Stimulated activated CD4-positive, alpha-beta T cell treated with anti-CD3 and anti-CD28 coated beads, Interleukin-2, amount 100 ng/mL, for 48 hours (primary cell): Measurements from ENCODE around the gene GNA12.

Source experiments
- DNase-seq, 2 donors: peaks; one replicate each; pipeline ENCODE4 v3.0.0-alpha.2; 2020

Gene GNA12

GRCh38 chr7:2834748-2835441, 9.2 kb downstream of the GNA12 start:
- DNase-seq, result no peak

GRCh38 chr7:2833083-2833910, 10.8 kb downstream of the GNA12 start:
- DNase-seq, result no peak

GRCh38 chr7:2832461-2832860, 11.6 kb downstream of the GNA12 start:
- no peak for DNase-seq

GRCh38 chr7:2830609-2831376, 13.3 kb downstream of the GNA12 start:
- DNase-seq, result no peak

DNA sequence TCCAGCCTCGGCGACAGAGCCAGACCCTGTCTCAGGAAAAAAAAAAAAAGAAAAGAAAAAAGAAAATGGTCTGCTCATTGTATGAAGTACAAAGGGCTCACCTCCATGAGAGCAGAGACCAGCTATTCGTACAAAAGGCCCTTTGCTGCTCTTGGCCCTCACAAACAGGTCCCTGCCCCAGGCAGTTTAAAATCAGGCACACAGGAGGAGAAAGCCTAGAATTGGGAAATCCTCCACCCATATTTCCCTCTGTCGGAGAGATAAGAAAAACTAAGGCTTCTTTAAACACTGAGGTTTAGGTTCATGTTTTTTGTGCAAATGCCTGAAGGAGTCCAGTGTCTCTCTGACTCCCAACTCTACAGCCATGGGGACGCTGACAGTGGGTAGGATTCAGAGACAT, 15.1 kb downstream of the GNA12 start:
- DNase-seq, result no peak

- no peak for DNase-seq
Observed at GRCh38 chr7:2826771-2827170, 17.3 kb downstream of the GNA12 start.

DNA sequence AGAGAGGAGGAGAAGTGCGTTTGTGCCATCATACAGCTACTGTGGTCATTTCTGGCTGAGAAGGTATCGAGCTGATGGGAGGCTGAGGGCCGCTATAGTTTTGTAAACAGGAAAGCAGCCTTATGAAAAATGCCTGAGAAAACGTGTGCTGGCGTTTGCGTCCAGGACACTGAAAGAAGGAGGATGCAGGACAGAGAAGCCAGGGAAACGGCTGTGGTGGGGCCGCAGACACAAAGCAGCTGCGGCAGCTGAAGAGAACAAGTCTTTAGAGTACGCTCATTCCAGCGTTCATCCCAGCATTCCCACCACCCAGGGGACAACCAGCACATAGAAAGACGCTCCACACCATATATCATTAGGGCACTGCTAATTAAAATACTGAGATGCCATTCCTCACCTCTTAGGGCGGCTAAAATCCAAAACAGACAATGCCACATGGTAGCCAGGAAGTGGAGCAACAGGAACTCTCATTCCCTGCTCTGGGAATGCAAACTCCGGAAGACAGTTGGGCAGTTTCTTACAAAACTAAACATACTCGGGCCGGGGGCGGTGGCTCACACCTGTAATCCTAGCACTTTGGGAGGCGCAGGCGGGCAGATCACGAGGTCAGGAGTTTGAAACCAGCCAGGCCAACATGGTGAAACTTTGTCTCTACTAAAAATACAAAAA, 18.4 kb downstream of the GNA12 start:
- DNase-seq, result no peak

DNA sequence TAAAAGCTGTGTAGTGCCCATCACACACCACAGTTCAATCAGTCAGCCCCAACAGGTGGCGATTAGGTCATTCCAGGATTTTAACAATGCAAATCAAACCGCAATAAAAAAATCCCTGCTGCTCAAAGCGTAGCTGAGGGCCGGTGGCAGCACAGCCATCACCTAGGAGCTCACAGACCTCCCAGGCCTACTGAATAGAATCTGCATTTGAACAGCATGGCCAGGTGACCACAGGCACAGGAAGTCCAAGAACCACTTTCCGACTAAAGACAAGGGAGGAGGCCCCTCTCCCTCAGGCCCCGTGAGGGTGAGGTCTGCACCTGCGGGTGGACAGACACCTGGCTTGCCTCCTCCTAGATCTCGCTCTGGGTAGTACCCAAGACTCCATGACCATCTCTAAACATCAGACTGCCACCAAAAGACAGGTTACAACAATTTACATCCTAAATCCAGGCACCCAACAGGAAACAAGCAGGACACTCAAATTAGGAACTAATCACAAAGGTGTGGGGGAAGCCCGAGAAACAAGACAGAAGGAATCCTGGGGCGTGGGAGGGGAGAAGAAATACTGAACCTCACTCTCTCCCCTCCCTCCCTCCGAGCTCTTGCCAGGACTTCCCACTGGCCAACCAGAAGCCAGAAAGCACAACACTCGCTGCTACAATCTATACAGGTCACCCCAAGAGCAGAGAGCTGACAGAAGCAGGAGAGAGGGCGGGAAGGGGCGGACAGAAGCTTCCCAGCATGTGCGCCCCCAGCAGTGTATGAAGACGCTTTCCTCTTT, 19.2 kb downstream of the GNA12 start:
- no peak for DNase-seq

- DNase-seq, result no peak
Observed at GRCh38 chr7:2824026-2824677, 20.0 kb downstream of the GNA12 start.

- no peak for DNase-seq
Observed at GRCh38 chr7:2823130-2823529, 21.0 kb downstream of the GNA12 start.

- no peak for DNase-seq
Observed at GRCh38 chr7:2821842-2822507, 22.1 kb downstream of the GNA12 start.

DNA sequence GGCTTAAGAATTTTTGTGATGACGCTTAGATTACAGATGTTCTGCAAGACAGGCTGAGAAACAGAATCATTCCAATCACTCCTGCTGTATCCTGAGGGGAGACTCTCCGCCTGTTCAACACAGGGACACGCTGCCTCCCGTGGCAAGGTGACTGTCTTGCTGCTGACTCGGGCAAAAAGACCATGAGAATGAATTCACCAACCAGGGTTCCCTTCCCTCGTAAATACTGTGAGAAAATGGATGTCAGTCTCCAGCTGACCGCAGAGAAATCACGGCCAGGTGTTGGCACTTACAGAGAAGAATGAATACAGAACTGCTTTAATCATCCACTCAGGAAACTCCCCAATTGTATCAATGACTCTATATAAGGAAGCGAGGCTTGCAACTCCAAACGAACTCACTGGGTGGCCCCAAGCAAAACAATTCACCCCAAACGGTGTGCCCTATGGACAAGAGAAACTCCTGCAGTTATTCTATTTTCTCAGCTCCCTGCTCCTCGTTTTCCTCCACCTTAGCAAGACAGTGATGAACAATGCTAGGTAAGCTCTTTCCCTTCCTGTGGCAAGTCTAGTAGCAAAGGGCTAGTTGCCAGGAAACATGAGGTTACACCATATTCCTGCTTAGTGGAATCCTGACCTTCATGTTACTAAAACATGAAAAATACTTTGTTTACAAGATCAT, 22.8 kb downstream of the GNA12 start:
- DNase-seq, result no peak

- DNase-seq, result no peak
Observed at GRCh38 chr7:2820508-2820934, 23.6 kb downstream of the GNA12 start.

DNA sequence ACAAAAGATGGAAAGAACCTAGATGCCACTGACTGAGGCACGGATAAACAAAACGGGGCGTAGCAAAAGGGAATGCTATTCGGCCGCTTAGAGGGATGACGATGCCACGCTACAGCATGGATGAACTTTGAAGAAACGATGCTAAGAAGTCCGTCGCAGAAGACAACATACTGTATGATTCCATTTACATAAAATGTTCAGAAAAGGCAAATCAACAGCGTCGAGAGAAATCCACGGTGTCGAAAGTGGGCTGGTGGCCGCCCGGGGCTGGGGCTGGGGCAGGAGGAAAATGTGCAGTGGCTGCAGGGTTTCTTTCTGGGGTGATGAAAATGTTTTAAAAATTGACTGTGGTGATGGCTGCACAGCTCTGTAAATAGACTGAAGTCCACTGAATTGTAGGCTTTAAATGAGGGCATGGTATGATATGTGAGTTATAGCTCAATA, 24.1 kb downstream of the GNA12 start:
- DNase-seq, result no peak

DNA sequence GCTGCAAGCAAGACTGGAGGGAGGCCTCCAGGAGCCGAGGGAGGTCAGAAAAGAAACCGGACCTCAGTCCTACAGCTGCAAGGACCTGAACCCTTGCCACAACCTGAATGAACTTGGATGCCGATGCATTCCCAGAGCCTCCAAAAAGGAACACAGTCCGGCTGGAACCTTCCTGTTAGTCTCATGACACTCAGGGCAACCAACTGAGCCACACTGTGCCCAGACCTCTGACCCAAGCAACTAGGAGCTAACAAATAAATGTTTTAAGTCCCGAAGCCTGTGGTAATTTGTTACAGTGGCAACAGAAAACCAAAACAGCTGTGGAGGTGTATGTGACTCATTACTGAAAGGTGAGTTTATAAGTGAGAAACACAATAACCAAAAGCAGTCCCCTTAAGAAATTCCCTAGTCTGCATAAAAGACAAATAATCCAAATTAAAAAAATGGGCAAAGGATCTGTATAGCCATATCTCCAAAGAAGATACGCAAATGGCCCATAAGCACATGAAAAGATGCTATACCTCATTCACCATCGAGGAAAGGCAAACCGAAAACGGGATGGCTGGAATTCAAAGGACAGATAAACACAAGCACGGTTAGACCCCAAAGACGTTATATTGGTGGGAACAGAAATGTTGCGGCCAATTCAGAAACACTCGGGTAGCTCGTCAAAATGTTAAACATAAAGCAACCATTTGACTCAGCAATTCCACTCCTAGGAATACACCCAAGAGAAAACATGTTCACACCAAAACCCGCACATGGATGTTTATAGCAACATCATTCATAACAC, 24.8 kb downstream of the GNA12 start:
- DNase-seq, result no peak

GRCh38 chr7:2818653-2819052, 25.5 kb downstream of the GNA12 start:
- no peak for DNase-seq

DNA sequence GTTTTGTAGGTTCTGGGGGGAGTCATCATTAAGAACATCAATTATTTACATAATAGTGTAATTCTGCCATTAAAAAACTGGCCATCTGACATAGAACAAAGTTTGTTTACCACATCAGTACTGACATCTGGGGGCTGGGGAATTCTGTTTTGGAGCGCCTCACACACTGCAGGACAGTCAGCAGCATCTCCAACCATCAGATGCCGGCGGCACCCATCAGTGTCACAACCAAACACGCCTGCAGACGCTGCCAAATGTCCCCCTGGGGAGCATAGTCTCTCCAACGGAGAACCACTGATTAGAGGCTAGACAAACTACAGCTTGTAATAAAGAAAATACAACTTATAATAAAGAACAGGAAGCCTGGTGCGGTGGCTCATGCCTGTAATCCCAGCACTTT, 26.0 kb downstream of the GNA12 start:
- no peak for DNase-seq

DNA sequence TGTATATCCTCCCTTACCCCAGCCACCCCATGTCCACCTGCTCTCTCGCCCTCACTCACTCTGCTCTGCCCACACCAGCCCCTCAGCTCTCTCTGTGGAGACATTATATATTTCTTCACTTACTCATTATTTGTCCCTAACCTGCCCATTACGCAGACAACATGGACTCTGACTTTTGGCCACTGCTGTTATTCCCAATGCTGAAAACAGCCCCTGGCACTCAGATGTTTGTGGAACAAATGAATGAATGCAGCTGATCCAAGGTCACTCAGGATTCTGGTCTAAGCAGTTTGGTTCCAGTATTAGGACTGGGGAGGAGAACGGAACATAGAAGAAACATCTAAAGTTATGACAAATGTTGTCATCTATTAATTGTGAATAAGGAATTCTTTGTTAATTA, 26.7 kb downstream of the GNA12 start:
- no peak for DNase-seq

DNA sequence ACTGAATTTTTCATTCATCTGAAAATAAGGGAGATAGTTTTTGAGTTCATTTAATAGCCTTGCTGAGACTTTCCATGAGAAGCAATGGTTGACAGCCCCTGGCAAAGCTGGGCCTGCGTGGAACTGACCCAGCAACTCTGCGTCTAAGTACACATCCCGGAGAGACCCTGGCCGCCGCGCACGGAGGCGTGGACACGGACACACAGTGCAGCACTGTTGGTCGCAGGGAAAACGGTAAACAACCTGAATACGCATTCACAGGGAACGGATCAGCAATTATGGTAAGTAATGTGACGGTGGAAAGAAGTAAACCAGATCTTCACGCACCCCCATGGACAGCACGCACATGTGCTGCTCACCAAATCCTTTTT, 28.2 kb downstream of the GNA12 start:
- no peak for DNase-seq
